DND-41 (cell line): ENCODE data around the gene FYB1.

Source experiments
- ATAC-seq: fragments of 200-7000 bp; cut with Tn5 transposase; 3 replicates; pipeline ENCODE4 v1.9.1; 2021; ENCODE audit warnings: low read depth; ENCODE audit not compliant: insufficient read depth
- DNase-seq: peaks from one replicate; pipeline ENCODE4 v3.0.0-alpha.2; 2020
- H2AFZ ChIP-seq: 2 replicates; pipeline ENCODE4 v1.6.0; 2012; ENCODE audit warnings: low read depth, low read length
- H3K27ac ChIP-seq: 2 replicates; pipeline ENCODE4 v1.5.1; 2012; ENCODE audit warnings: low read length, inconsistent platforms
- H3K27me3 ChIP-seq: fragments of 200-600 bp; sonication (generic); 2 replicates; pipeline ENCODE4 v1.6.0; 2012; ENCODE audit warnings: low read length, mild to moderate bottlenecking, inconsistent platforms; ENCODE audit not compliant: insufficient read depth, poor library complexity
- H3K36me3 ChIP-seq: 2 replicates; pipeline ENCODE4 v1.5.1; 2012; ENCODE audit warnings: low read length, inconsistent platforms; ENCODE audit not compliant: insufficient read depth
- H3K4me1 ChIP-seq: 2 replicates; pipeline ENCODE4 v1.5.1; 2012; ENCODE audit warnings: mild to moderate bottlenecking, low read length; ENCODE audit not compliant: insufficient read depth
- H3K4me2 ChIP-seq: 2 replicates; pipeline ENCODE4 v1.6.0; 2012; ENCODE audit warnings: mild to moderate bottlenecking, moderate library complexity, low read length, inconsistent platforms; ENCODE audit not compliant: insufficient read depth
- H3K4me3 ChIP-seq, 2 experiments: fragments of 200-600 bp in 1 of 2; shearing (Covaris generic) in 1 of 2; 2 replicates each; pipeline ENCODE4 v1.5.1; 2012 to 2016; ENCODE audit warnings: inconsistent platforms in 2 of 2, low read length in 2 of 2, mild to moderate bottlenecking in 2 of 2, low read depth in 1 of 2, moderate library complexity in 1 of 2
- H3K79me2 ChIP-seq: 2 replicates; pipeline ENCODE4 v1.6.0; 2012; ENCODE audit warnings: low read length, inconsistent platforms; ENCODE audit not compliant: insufficient read depth
- H3K9ac ChIP-seq: 2 replicates; pipeline ENCODE4 v1.6.0; 2012; ENCODE audit warnings: low read depth, mild to moderate bottlenecking, inconsistent platforms, low read length, moderate library complexity
- H3K9me3 ChIP-seq: 2 replicates; pipeline ENCODE4 v1.5.1; 2012; ENCODE audit warnings: low read length, moderate library complexity, mild to moderate bottlenecking, inconsistent platforms; ENCODE audit not compliant: insufficient read depth, severe bottlenecking
- H4K20me1 ChIP-seq: 2 replicates; pipeline ENCODE4 v1.6.0; 2012; ENCODE audit warnings: low read length; ENCODE audit not compliant: insufficient read depth
- CTCF ChIP-seq: IDR thresholded peaks from 2 replicates; pipeline ENCODE4 v1.5.1; 2012; ENCODE audit warnings: borderline replicate concordance, low read length, moderate library complexity, mild to moderate bottlenecking; ENCODE audit not compliant: poor library complexity, severe bottlenecking; ENCODE audit errors: extremely low read depth
- EZH2 ChIP-seq: IDR thresholded peaks from 3 replicates; pipeline ENCODE4 v1.6.1; 2012; ENCODE audit warnings: borderline replicate concordance, low read depth, mild to moderate bottlenecking, moderate library complexity, low read length, inconsistent platforms; ENCODE audit not compliant: severe bottlenecking

The FYB1 gene

GRCh38 chr5:39073767-39074016 is 145.7 kb downstream of the FYB1 start:
- Histone ChIP-seq H2AFZ (peak overlapping the region; percentile 88), H3K79me2 (peaks cover 60% of the 10 kb centered on the region), H3K27me3 (no peaks in the 10 kb centered on the region), H3K9ac (peak overlapping the region; percentile 97), H3K27ac (peak overlapping the region; percentile 95), H3K4me3 (peak overlapping the region; percentile 83 to 88), H3K4me2 (peak overlapping the region; percentile 89), H3K4me1 (peaks cover 40% of the 10 kb centered on the region), H3K36me3 (peaks cover 25% of the 10 kb centered on the region), H4K20me1 (peaks cover 18% of the 10 kb centered on the region), H3K9me3 (no peaks in the 10 kb centered on the region)
- DNase-seq (no peak), ATAC-seq (peak; percentile 24)
- TF ChIP-seq EZH2 (no peak), CTCF (no peak)

GRCh38 chr5:39072925-39073766 is 146.2 kb downstream of the FYB1 start:
- Histone ChIP-seq H2AFZ (peak overlapping the region; percentile 88), H4K20me1 (peaks cover 18% of the 10 kb centered on the region), H3K36me3 (peaks cover 30% of the 10 kb centered on the region), H3K9me3 (no peaks in the 10 kb centered on the region), H3K4me2 (peak overlapping the region; percentile 89), H3K4me1 (peaks cover 40% of the 10 kb centered on the region), H3K4me3 (peak overlapping the region; percentile 83 to 88), H3K27ac (peak overlapping the region; percentile 95), H3K9ac (peak overlapping the region; percentile 97), H3K79me2 (peaks cover 66% of the 10 kb centered on the region), H3K27me3 (no peaks in the 10 kb centered on the region)
- no peak for TF ChIP-seq EZH2
- no peak for TF ChIP-seq CTCF
- ATAC-seq = peak; percentile 60
- DNase-seq = peak; percentile 71

- Histone ChIP-seq H3K79me2 (peaks cover 98% of the 10 kb centered on the region), H3K36me3 (peaks cover 60% of the 10 kb centered on the region), H3K4me1 (peaks cover 18% of the 10 kb centered on the region), H3K4me3 (no peak overlapping the region), H3K9ac (no peak overlapping the region), H2AFZ (no peak overlapping the region), H3K27ac (no peak overlapping the region), H3K9me3 (peaks cover 8% of the 10 kb centered on the region), H3K27me3 (no peaks in the 10 kb centered on the region), H4K20me1 (peaks cover 38% of the 10 kb centered on the region; the same call in 1 of the 2 replicates), H3K4me2 (no peak overlapping the region)
- DNase-seq (no peak), ATAC-seq (no peak)
- TF ChIP-seq EZH2 = no peak
- TF ChIP-seq CTCF = no peak
Observed at GRCh38 chr5:39068099-39068498, 151.3 kb downstream of the FYB1 start.
